ENCODE data around the gene NPAS1.

Gene NPAS1

GRCh38 chr19:47021536-47022139 is 2.0 kb downstream of the NPAS1 start:
- no peak for DNase-seq

GRCh38 chr19:47022140-47022536 is 2.5 kb downstream of the NPAS1 start:
- DNase-seq: no peak

- DNase-seq: no peak
Measured at GRCh38 chr19:47022541-47023447, 3.2 kb downstream of the NPAS1 start.

- no peak for DNase-seq
Measured at GRCh38 chr19:47023448-47023794, 3.8 kb downstream of the NPAS1 start.

- no peak for DNase-seq
Measured at GRCh38 chr19:47024502-47024901, 4.9 kb downstream of the NPAS1 start.

GRCh38 chr19:47026156-47026555 is 6.5 kb downstream of the NPAS1 start:
- no peak for DNase-seq

- no peak for DNase-seq
Measured at GRCh38 chr19:47026889-47027288, 7.3 kb downstream of the NPAS1 start.

GRCh38 chr19:47027586-47028088 is 8.0 kb downstream of the NPAS1 start:
- no peak for DNase-seq

GRCh38 chr19:47028195-47028601 is 8.6 kb downstream of the NPAS1 start:
- no peak for DNase-seq

- peak; percentile 65 for DNase-seq
Measured at GRCh38 chr19:47032171-47032811, 12.7 kb downstream of the NPAS1 start.

- DNase-seq: peak; percentile 86
Measured at GRCh38 chr19:47035127-47036096, 15.8 kb downstream of the NPAS1 start.

- DNase-seq: no peak
Measured at GRCh38 chr19:47036097-47036651, 16.5 kb downstream of the NPAS1 start.

- DNase-seq: no peak
Measured at GRCh38 chr19:47037766-47038165, 18.1 kb downstream of the NPAS1 start.

GRCh38 chr19:47039239-47039874 is 19.7 kb downstream of the NPAS1 start:
- DNase-seq: no peak

- DNase-seq: no peak
Measured at GRCh38 chr19:47040869-47041268, 21.2 kb downstream of the NPAS1 start.

- DNase-seq: no peak
Measured at GRCh38 chr19:47044946-47045866, 25.6 kb downstream of the NPAS1 start.

GRCh38 chr19:47045867-47046470 is 26.3 kb downstream of the NPAS1 start:
- no peak for DNase-seq

- DNase-seq: no peak
Measured at GRCh38 chr19:47047272-47047762, 27.7 kb downstream of the NPAS1 start.

GRCh38 chr19:47047763-47048405 is 28.2 kb downstream of the NPAS1 start:
- DNase-seq: no peak
